ENCODE data around the gene SMG5.

SMG5 gene

GRCh38 chr1:156233426-156234127 lies 49.0 kb downstream of the SMG5 start:
- no peak for TF ChIP-seq CTCF (IDR thresholded peaks at IDR 0.05)
- TF ChIP-seq ZFX (IDR thresholded peaks at IDR 0.05; ENCODE audit: borderline replicate concordance): no peak
- no peak overlapping the region for H3K27ac ChIP-seq

- TF ChIP-seq CTCF (IDR thresholded peaks at IDR 0.05) (no peak), ZFX (IDR thresholded peaks at IDR 0.05; ENCODE audit: borderline replicate concordance) (no peak)
- 0 out of 2 replicates have a peak overlapping the region, but pooled peaks have one; percentile 7 for H3K27ac ChIP-seq
These were observed 50.3 kb downstream of the SMG5 start for GRCh38 chr1:156232201-156232894.

GRCh38 chr1:156230473-156230837 lies 52.2 kb downstream of the SMG5 start:
- no peak overlapping the region for H3K27ac ChIP-seq
- TF ChIP-seq ZFX (IDR thresholded peaks at IDR 0.05; ENCODE audit: borderline replicate concordance) (no peak), CTCF (IDR thresholded peaks at IDR 0.05) (no peak)

- no peak overlapping the region for H3K27ac ChIP-seq
- TF ChIP-seq CTCF (IDR thresholded peaks at IDR 0.05) (no peak), ZFX (IDR thresholded peaks at IDR 0.05; ENCODE audit: borderline replicate concordance) (no peak)
These were observed 52.7 kb downstream of the SMG5 start for GRCh38 chr1:156229809-156230472.

- TF ChIP-seq CTCF (IDR thresholded peaks at IDR 0.05) (no peak), ZFX (IDR thresholded peaks at IDR 0.05; ENCODE audit: borderline replicate concordance) (no peak)
These were observed 54.1 kb downstream of the SMG5 start for GRCh38 chr1:156228501-156228900.

GRCh38 chr1:156226782-156227181 lies 55.8 kb downstream of the SMG5 start:
- no peak overlapping the region for H3K27ac ChIP-seq
- TF ChIP-seq CTCF (IDR thresholded peaks at IDR 0.05) (no peak), ZFX (IDR thresholded peaks at IDR 0.05; ENCODE audit: borderline replicate concordance) (no peak)

More at GRCh38 chr1:156228501-156228900, 54.1 kb downstream of the SMG5 start:
- no peak overlapping the region for H3K27ac ChIP-seq

- TF ChIP-seq ZFX (IDR thresholded peaks at IDR 0.05; ENCODE audit: borderline replicate concordance) (no peak), CTCF (IDR thresholded peaks at IDR 0.05) (no peak)
- no peak overlapping the region for H3K27ac ChIP-seq
These were observed 56.5 kb downstream of the SMG5 start for GRCh38 chr1:156226116-156226538.
